Breast epithelium (tissue), 3 donors: ENCODE data around the gene CATSPER3.

ENCODE experiments used
- POLR2A ChIP-seq: fragments of 450-650 bp; IDR thresholded peaks from one replicate; pipeline ENCODE4 v1.6.1; 2016; ENCODE audit warnings: antibody characterized with exemption, mild to moderate bottlenecking, moderate library complexity
- POLR2AphosphoS5 ChIP-seq, 3 donors: sonication (generic); formaldehyde crosslinking; IDR thresholded peaks; one replicate each; pipeline ENCODE4 v1.6.1; 2017; ENCODE audit warnings: antibody characterized with exemption in 3 of 3
- TF ChIP-seq, protein P1 (sequence below), 3 donors: fragments of 450-650 bp; IDR thresholded peaks; one replicate each; pipeline ENCODE4 v1.5.1; 2016 to 2017; ENCODE audit warnings: antibody characterized with exemption in 3 of 3, mild to moderate bottlenecking in 3 of 3, moderate library complexity in 3 of 3

DNA sequence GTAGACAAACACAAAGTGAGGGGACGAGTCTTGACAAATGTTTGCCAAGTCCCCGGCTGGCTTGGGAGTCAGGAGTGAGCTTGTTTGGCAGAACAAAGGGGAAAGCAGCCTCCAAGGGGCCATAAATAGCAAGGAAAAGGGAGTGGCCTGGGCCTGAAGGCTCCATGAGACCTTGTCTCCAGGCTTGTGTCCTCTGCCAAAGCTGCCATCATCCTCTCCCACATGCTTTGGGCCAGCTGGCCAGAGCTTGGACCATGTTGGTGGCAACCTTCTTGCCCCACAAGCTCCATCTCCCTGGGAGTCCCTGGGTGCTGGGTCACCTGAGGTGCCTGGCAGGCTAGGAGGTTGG lies 79.6 kb downstream of the CATSPER3 start:
- TF ChIP-seq, protein P1, sequence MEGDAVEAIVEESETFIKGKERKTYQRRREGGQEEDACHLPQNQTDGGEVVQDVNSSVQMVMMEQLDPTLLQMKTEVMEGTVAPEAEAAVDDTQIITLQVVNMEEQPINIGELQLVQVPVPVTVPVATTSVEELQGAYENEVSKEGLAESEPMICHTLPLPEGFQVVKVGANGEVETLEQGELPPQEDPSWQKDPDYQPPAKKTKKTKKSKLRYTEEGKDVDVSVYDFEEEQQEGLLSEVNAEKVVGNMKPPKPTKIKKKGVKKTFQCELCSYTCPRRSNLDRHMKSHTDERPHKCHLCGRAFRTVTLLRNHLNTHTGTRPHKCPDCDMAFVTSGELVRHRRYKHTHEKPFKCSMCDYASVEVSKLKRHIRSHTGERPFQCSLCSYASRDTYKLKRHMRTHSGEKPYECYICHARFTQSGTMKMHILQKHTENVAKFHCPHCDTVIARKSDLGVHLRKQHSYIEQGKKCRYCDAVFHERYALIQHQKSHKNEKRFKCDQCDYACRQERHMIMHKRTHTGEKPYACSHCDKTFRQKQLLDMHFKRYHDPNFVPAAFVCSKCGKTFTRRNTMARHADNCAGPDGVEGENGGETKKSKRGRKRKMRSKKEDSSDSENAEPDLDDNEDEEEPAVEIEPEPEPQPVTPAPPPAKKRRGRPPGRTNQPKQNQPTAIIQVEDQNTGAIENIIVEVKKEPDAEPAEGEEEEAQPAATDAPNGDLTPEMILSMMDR (IDR thresholded peaks at IDR 0.05), result no peak
- TF ChIP-seq POLR2AphosphoS5 (IDR thresholded peaks at IDR 0.05) (no peak), POLR2A (no peak)
